ENCODE measurements around the gene NKX6-1. TPM values are rescaled to one million over a fixed set of nuclear protein-coding genes. Genes with fewer than 3 reads are reported as not detected.

The NKX6-1 gene
- polyA plus RNA-seq (2013, experiment 1 of 2; ENCODE audit: insufficient read length): 0.05 TPM
- 0.06 TPM for polyA plus RNA-seq (2013, experiment 2 of 2; ENCODE audit: insufficient read length)

GRCh38 chr4:84498935-84499623 is at the start of gene NKX6-1:
NKX6-1 (minus strand) TSS chr4:84499292; CDS start chr4:84498228, 1,064 bp downstream.
- peak; percentile 69 for DNase-seq

GRCh38 chr4:84547211-84547610 is 48.1 kb upstream of the NKX6-1 start:
- no peak for DNase-seq

- no peak for DNase-seq
Observed at GRCh38 chr4:84545093-84545492, 46.0 kb upstream of the NKX6-1 start.

- DNase-seq: no peak
Observed at GRCh38 chr4:84535901-84536300, 36.8 kb upstream of the NKX6-1 start.

GRCh38 chr4:84531689-84532088 is 32.6 kb upstream of the NKX6-1 start:
- DNase-seq: no peak

- peak; percentile 31 for DNase-seq
Observed at GRCh38 chr4:84530871-84531270, 31.8 kb upstream of the NKX6-1 start.

- DNase-seq: peak; percentile 5
Observed at GRCh38 chr4:84530454-84530853, 31.4 kb upstream of the NKX6-1 start.

GRCh38 chr4:84529169-84529751 is 30.2 kb upstream of the NKX6-1 start:
- peak; percentile 3 for DNase-seq

GRCh38 chr4:84527391-84527790 is 28.3 kb upstream of the NKX6-1 start:
- DNase-seq: no peak

- DNase-seq: no peak
Observed at GRCh38 chr4:84515075-84515474, 16.0 kb upstream of the NKX6-1 start.

GRCh38 chr4:84512277-84512676 is 13.2 kb upstream of the NKX6-1 start:
- DNase-seq: no peak

GRCh38 chr4:84511703-84512102 is 12.6 kb upstream of the NKX6-1 start:
- no peak for DNase-seq

GRCh38 chr4:84507941-84508340 is 8.8 kb upstream of the NKX6-1 start:
- DNase-seq: no peak

- DNase-seq: no peak
Observed at GRCh38 chr4:84504821-84505220, 5.7 kb upstream of the NKX6-1 start.

- DNase-seq: peak; percentile 62
Observed at GRCh38 chr4:84503495-84504437, 4.7 kb upstream of the NKX6-1 start.

- no peak for DNase-seq
Observed at GRCh38 chr4:84502955-84503373, 3.9 kb upstream of the NKX6-1 start.

- no peak for DNase-seq
Observed at GRCh38 chr4:84502333-84502954, 3.4 kb upstream of the NKX6-1 start.

- DNase-seq: no peak
Observed at GRCh38 chr4:84501721-84502267, 2.7 kb upstream of the NKX6-1 start.

GRCh38 chr4:84501202-84501503 is 2.1 kb upstream of the NKX6-1 start:
- no peak for DNase-seq

GRCh38 chr4:84500386-84501201 is 1.5 kb upstream of the NKX6-1 start:
- DNase-seq: no peak

GRCh38 chr4:84499624-84499982 is 511 bp upstream of the NKX6-1 start:
- no peak for DNase-seq
